Gastroesophageal sphincter (tissue), 4 donors: ENCODE measurements around the gene RHOXF2. TPM values are rescaled to one million over a fixed set of nuclear protein-coding genes. Genes with fewer than 3 reads are reported as not detected.
"Not testable (repeated sequence)": the region's sequence is repeated elsewhere in the genome, so short reads cannot be mapped to it uniquely, and the experiment has no call there.

Experiments used
- ATAC-seq: fragments of 150-250 bp; one replicate; pipeline ENCODE4 v1.9.1; 2016; ENCODE audit warnings: mild to moderate bottlenecking, moderate library complexity
- H3K27ac ChIP-seq, 4 donors: fragments of 200-600 bp; sonication (generic) in 3 of 4; 1 replicate in 3 of 4; 2 replicates in 1 of 4; pipeline ENCODE4 v1.5.1; 2016 to 2019
- H3K27me3 ChIP-seq: fragments of 200-600 bp; sonication (generic); one replicate; pipeline ENCODE4 v1.5.1; 2019
- H3K36me3 ChIP-seq, 2 donors: fragments of 200-600 bp; sonication (generic); one replicate each; pipeline ENCODE4 v1.5.1; 2019; ENCODE audit warnings: control low read depth in 1 of 2
- H3K4me1 ChIP-seq, 3 donors: fragments of 200-600 bp; sonication (generic); 1 replicate in 2 of 3; 2 replicates in 1 of 3; pipeline ENCODE4 v1.5.1; 2016 to 2019; ENCODE audit warnings: control low read depth in 2 of 3
- H3K4me3 ChIP-seq, 2 donors: fragments of 200-600 bp; sonication (generic); one replicate each; pipeline ENCODE4 v1.5.1; 2019; ENCODE audit warnings: mild to moderate bottlenecking in 1 of 2, moderate library complexity in 1 of 2
- H3K9me3 ChIP-seq, 3 donors: fragments of 200-600 bp; sonication (generic); one replicate each; pipeline ENCODE4 v1.5.1; 2017 to 2019; ENCODE audit warnings: control low read depth in 2 of 3
- CTCF ChIP-seq, 4 experiments: fragments of 200-600 bp in 2 of 4; fragments of 450-650 bp in 2 of 4; sonication (generic) in 1 of 4; IDR thresholded peaks; one replicate each; pipeline ENCODE4 v1.5.1; 2017 to 2019; ENCODE audit warnings: antibody characterized with exemption in 4 of 4, mild to moderate bottlenecking in 2 of 4, moderate library complexity in 2 of 4
- EP300 ChIP-seq: sonication (generic); formaldehyde crosslinking; IDR thresholded peaks from one replicate; pipeline ENCODE4 v1.6.1; 2017; ENCODE audit warnings: antibody characterized with exemption, mild to moderate bottlenecking
- POLR2A ChIP-seq, 2 donors: fragments of 450-650 bp; IDR thresholded peaks; one replicate each; pipeline ENCODE4 v1.6.1; 2017; ENCODE audit warnings: antibody characterized with exemption in 2 of 2, mild to moderate bottlenecking in 2 of 2, moderate library complexity in 1 of 2
- POLR2AphosphoS5 ChIP-seq: sonication (generic); formaldehyde crosslinking; IDR thresholded peaks from one replicate; pipeline ENCODE4 v1.6.1; 2017; ENCODE audit warnings: antibody characterized with exemption
- WGBS, 2 donors: methylation state at CpG; one replicate each; pipeline ENCODE4 v1.1.5; 2018; ENCODE audit warnings: low coverage in 1 of 2; 5-methylcytosine and 5-hydroxymethylcytosine counted together
- total RNA-seq, 4 donors: library from RNA; depleted of rRNA; stranded (reverse); fragments of >200 nt; gene quantifications; one replicate each; pipeline ENCODE4 v1.1.0, GENCODE V29; 2016

The RHOXF2 gene
- total RNA-seq, 4 donors from 2014 or later, result not detected

GRCh38 chrX:120140293-120140981 lies 18.0 kb upstream of the RHOXF2 start:
- H3K36me3 ChIP-seq, result no peaks in the 10 kb centered on the region
- 75 to 92% methylated on average over 7 to 11 of the region's 11 CpGs for WGBS, 2 donors
- TF ChIP-seq CTCF (IDR thresholded peaks at IDR 0.05) (no peak), POLR2AphosphoS5 (no peak), POLR2A (IDR thresholded peaks at IDR 0.05) (no peak), EP300 (no peak)
- no peaks in the 10 kb centered on the region for H3K27me3 ChIP-seq
- H3K4me3 ChIP-seq, result no peak overlapping the region
- no peak overlapping the region for H3K27ac ChIP-seq
- ATAC-seq, result no peak
- H3K4me1 ChIP-seq, result no peaks in the 10 kb centered on the region
- H3K9me3 ChIP-seq, result no peaks in the 10 kb centered on the region

- no peak overlapping the region for H3K4me3 ChIP-seq
- WGBS, 2 donors, result 0 to 20% methylated on average over 1 to 8 of the region's 12 CpGs
- no peaks in the 10 kb centered on the region for H3K27me3 ChIP-seq
- no peaks in the 10 kb centered on the region for H3K4me1 ChIP-seq
- H3K36me3 ChIP-seq, result no peaks in the 10 kb centered on the region
- no peak for ATAC-seq
- no peak overlapping the region for H3K27ac ChIP-seq
- TF ChIP-seq POLR2AphosphoS5, result no peak
- TF ChIP-seq EP300, result no peak
- no peak for TF ChIP-seq CTCF (IDR thresholded peaks at IDR 0.05)
- TF ChIP-seq POLR2A (IDR thresholded peaks at IDR 0.05), result no peak
- H3K9me3 ChIP-seq, result no peaks in the 10 kb centered on the region
These were observed 14.1 kb upstream of the RHOXF2 start for GRCh38 chrX:120144178-120144844.

GRCh38 chrX:120145295-120145925 lies 13.0 kb upstream of the RHOXF2 start:
- ATAC-seq, result no peak
- WGBS, 2 donors, result 58 to 92% methylated on average over 2 to 4 of the region's 4 CpGs

GRCh38 chrX:120146323-120146722 lies 12.1 kb upstream of the RHOXF2 start:
- not testable (repeated sequence) for H3K36me3 ChIP-seq, H3K4me1 ChIP-seq, H3K27ac ChIP-seq, H3K9me3 ChIP-seq, ATAC-seq, H3K27me3 ChIP-seq, H3K4me3 ChIP-seq
- WGBS, 2 donors, result 100% methylated on average over 1 of the region's 1 CpG

More at GRCh38 chrX:120145295-120145925, 13.0 kb upstream of the RHOXF2 start:
- Histone ChIP-seq H3K9me3 (no peaks in the 10 kb centered on the region), H3K27me3 (no peaks in the 10 kb centered on the region), H3K4me1 (no peaks in the 10 kb centered on the region), H3K36me3 (no peaks in the 10 kb centered on the region), H3K27ac (no peak overlapping the region), H3K4me3 (no peak overlapping the region)
- no peak for TF ChIP-seq POLR2AphosphoS5
- no peak for TF ChIP-seq CTCF (IDR thresholded peaks at IDR 0.05)
- TF ChIP-seq POLR2A (IDR thresholded peaks at IDR 0.05), result no peak
- no peak for TF ChIP-seq EP300

GRCh38 chrX:120147537-120147936 lies 10.9 kb upstream of the RHOXF2 start:
- no peaks in the 10 kb centered on the region for H3K27me3 ChIP-seq
- H3K27ac ChIP-seq, result no peak overlapping the region
- no peaks in the 10 kb centered on the region for H3K36me3 ChIP-seq
- H3K4me1 ChIP-seq, result no peaks in the 10 kb centered on the region
- no peak for ATAC-seq
- WGBS, 2 donors, result 83 to 100% methylated on average over 1 to 8 of the region's 8 CpGs
- no peaks in the 10 kb centered on the region for H3K9me3 ChIP-seq
- TF ChIP-seq POLR2AphosphoS5 (no peak), POLR2A (IDR thresholded peaks at IDR 0.05) (no peak), CTCF (IDR thresholded peaks at IDR 0.05) (no peak), EP300 (no peak)
- H3K4me3 ChIP-seq, result no peak overlapping the region

GRCh38 chrX:120150109-120150744 lies 8.2 kb upstream of the RHOXF2 start:
- H3K4me1 ChIP-seq, H3K4me3 ChIP-seq, H3K36me3 ChIP-seq, H3K27me3 ChIP-seq, H3K9me3 ChIP-seq, H3K27ac ChIP-seq: not testable (repeated sequence)
- WGBS, 2 donors, result no CpG with 5 or more reads among the region's 12 CpGs
- peak; percentile 16 for ATAC-seq

GRCh38 chrX:120159086-120159485 lies 673 bp downstream of the RHOXF2 start:
- H3K9me3 ChIP-seq, H3K4me1 ChIP-seq, ATAC-seq, H3K27me3 ChIP-seq, H3K4me3 ChIP-seq, H3K36me3 ChIP-seq, H3K27ac ChIP-seq: not testable (repeated sequence)
- no CpG with 5 or more reads among the region's 33 CpGs for WGBS, 2 donors

- H3K27ac ChIP-seq, H3K36me3 ChIP-seq, H3K27me3 ChIP-seq, H3K4me1 ChIP-seq, ATAC-seq, H3K9me3 ChIP-seq, H3K4me3 ChIP-seq: not testable (repeated sequence)
- no CpG with 5 or more reads among the region's 6 CpGs for WGBS, 2 donors
These were observed 34.8 kb downstream of the RHOXF2 start for GRCh38 chrX:120193254-120193653.
